Bronchial smooth muscle cell (primary cell): ENCODE results near the gene ERICH6B. TPM values are rescaled to one million over a fixed set of nuclear protein-coding genes. Genes with fewer than 3 reads are reported as not detected.

Experiments used
- total RNA-seq: library from RNA; depleted of rRNA; stranded (reverse); fragments of >200 nt; gene quantifications from 2 replicates; pipeline ENCODE4 v1.2.1, GENCODE V29; 2014

ERICH6B gene
- total RNA-seq = not detected in 2 replicates

GRCh38 chr13:45615501-45616101 is at the start of gene ERICH6B:
Gene ERICH6B (minus strand): TSS chr13:45615739. CDS start chr13:45597005, 18,734 bp downstream.

Other genes starting within 250 kb of the ERICH6B start
- gene SLC25A30, start 197.4 kb downstream of the ERICH6B start, total RNA-seq = 9.6 and 12.2 TPM in 2 replicates
- 28.2 and 31.4 TPM in 2 replicates for gene COG3, start 150.8 kb downstream of the ERICH6B start, total RNA-seq
- gene CBY2, start 86.6 kb upstream of the ERICH6B start, total RNA-seq = not detected in 2 replicates
- not detected in 2 replicates for gene SIAH3, start 236.0 kb upstream of the ERICH6B start, total RNA-seq